ENCODE data around the gene PPM1K.

PPM1K gene

GRCh38 chr4:88223516-88223915 lies 60.8 kb downstream of the PPM1K start:
- DNase-seq (ENCODE audit: extremely low read depth in 1 of 2, low read depth in 1 of 2), result no peak

- DNase-seq (ENCODE audit: extremely low read depth in 1 of 2, low read depth in 1 of 2), result no peak
These were observed 65.3 kb downstream of the PPM1K start for GRCh38 chr4:88219099-88219498.

DNA sequence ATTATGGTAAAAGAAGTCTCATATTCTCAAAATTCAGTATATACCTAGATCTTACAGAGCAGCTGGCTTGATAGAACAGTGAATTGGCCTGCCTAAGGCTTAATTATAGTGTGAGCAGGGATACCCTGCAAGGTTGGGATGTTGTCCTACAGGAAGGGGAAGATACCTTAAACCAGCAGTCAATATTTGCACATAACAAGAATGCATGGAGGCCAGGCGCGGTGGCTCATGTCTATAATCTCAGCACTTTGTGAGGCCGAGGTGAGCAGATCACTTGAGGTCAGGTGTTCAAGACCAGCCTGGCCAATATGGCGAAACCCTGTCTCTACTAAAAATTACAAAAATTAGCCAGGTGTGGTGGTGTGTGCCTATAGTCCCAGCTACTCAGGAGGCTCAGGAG lies 67.2 kb downstream of the PPM1K start:
- no peak for DNase-seq (ENCODE audit: extremely low read depth in 1 of 2, low read depth in 1 of 2)

- DNase-seq (ENCODE audit: extremely low read depth in 1 of 2, low read depth in 1 of 2), result no peak
These were observed 68.0 kb downstream of the PPM1K start for GRCh38 chr4:88216395-88216794.

GRCh38 chr4:88215351-88215750 lies 69.0 kb downstream of the PPM1K start:
- DNase-seq (ENCODE audit: extremely low read depth in 1 of 2, low read depth in 1 of 2), result no peak

DNA sequence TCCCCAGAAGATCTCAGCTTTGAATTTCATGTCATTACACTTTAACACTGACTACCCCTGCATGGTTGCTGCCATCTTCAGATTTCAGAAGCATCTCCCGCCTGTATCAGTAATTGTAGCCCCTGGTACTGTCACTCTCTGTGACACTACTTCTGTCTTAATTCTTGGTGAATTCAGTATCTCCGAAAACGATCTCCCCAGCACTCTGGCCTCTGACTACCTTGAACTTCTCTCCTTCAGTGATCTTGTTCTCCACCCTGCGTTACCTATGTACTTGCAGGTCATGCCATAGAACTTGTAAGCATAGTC lies 72.2 kb downstream of the PPM1K start:
- DNase-seq (ENCODE audit: extremely low read depth in 1 of 2, low read depth in 1 of 2), result no peak

- no peak for DNase-seq (ENCODE audit: extremely low read depth in 1 of 2, low read depth in 1 of 2)
These were observed 72.7 kb downstream of the PPM1K start for GRCh38 chr4:88211473-88212252.

- no peak for DNase-seq (ENCODE audit: extremely low read depth in 1 of 2, low read depth in 1 of 2)
These were observed 76.2 kb downstream of the PPM1K start for GRCh38 chr4:88208156-88208555.

Measured in activated CD8-positive, alpha-beta memory T cell treated with anti-CD3 and anti-CD28 coated beads for 1 hour (primary cell).